CD14-positive monocyte (primary cell): ENCODE measurements around the gene EFCC1. TPM values are rescaled to one million over a fixed set of nuclear protein-coding genes. Genes with fewer than 3 reads are reported as not detected.

Experiments
- DNase-seq, 3 donors: peaks; one replicate each; pipeline ENCODE4 v3.0.0-alpha.2; 2011 to 2022
- H2AFZ ChIP-seq: 2 replicates; pipeline ENCODE4 v1.6.0; 2012; ENCODE audit warnings: mild to moderate bottlenecking, low read depth, low read length, inconsistent platforms; ENCODE audit not compliant: insufficient read depth, poor library complexity, severe bottlenecking
- H3K27ac ChIP-seq, 2 donors: 1 replicate in 1 of 2; 2 replicates in 1 of 2; pipeline ENCODE4 v1.5.1; 2012 to 2013; ENCODE audit warnings: low read length in 2 of 2, control low read depth in 1 of 2, inconsistent platforms in 1 of 2, low read depth in 1 of 2, mild to moderate bottlenecking in 1 of 2
- H3K27me3 ChIP-seq, 2 donors: one replicate each; pipeline versions ENCODE4 v1.6.0 to v1.6.1; 2011 to 2013; ENCODE audit warnings: low read length in 2 of 2; ENCODE audit not compliant: control insufficient read depth in 2 of 2, insufficient read depth in 2 of 2
- H3K36me3 ChIP-seq, 2 donors: replicated peaks in 1 of 2; 1 replicate in 1 of 2; 2 replicates in 1 of 2; pipeline versions ENCODE4 v1.5.1 to v1.6.1; 2012 to 2013; ENCODE audit warnings: low read length in 2 of 2, control low read depth in 1 of 2, inconsistent platforms in 1 of 2, mild to moderate bottlenecking in 1 of 2; ENCODE audit not compliant: insufficient read depth in 2 of 2, control insufficient read depth in 1 of 2
- H3K4me1 ChIP-seq, 2 donors: 1 replicate in 1 of 2; 2 replicates in 1 of 2; pipeline versions ENCODE4 v1.5.1 to v1.6.1; 2012 to 2013; ENCODE audit warnings: low read length in 2 of 2, control low read depth in 1 of 2, inconsistent platforms in 1 of 2, mild to moderate bottlenecking in 1 of 2, moderate library complexity in 1 of 2; ENCODE audit not compliant: insufficient read depth in 2 of 2, control insufficient read depth in 1 of 2
- H3K4me2 ChIP-seq: replicated peaks from 2 replicates; pipeline ENCODE3; 2012; ENCODE audit warnings: low read length, moderate library complexity, mild to moderate bottlenecking; ENCODE audit not compliant: poor library complexity, severe bottlenecking; ENCODE audit errors: extremely low read depth
- H3K4me3 ChIP-seq, 3 experiments: fragments of 200-600 bp in 1 of 3; sonication (generic) in 1 of 3; replicated peaks in 1 of 3; 1 replicate in 2 of 3; 2 replicates in 1 of 3; pipeline ENCODE4 v1.5.1; 2011 to 2013; ENCODE audit warnings: low read length in 3 of 3, mild to moderate bottlenecking in 3 of 3, control low read depth in 2 of 3, low read depth in 2 of 3, inconsistent platforms in 1 of 3, moderate library complexity in 1 of 3
- H3K79me2 ChIP-seq: 2 replicates; pipeline ENCODE4 v1.6.0; 2012; ENCODE audit warnings: mild to moderate bottlenecking, control low read depth, inconsistent platforms, low read length, moderate library complexity; ENCODE audit not compliant: insufficient read depth
- H3K9ac ChIP-seq: 2 replicates; pipeline ENCODE4 v1.6.0; 2017; ENCODE audit warnings: low read length, mild to moderate bottlenecking; ENCODE audit not compliant: insufficient read depth, poor library complexity, severe bottlenecking
- H3K9me3 ChIP-seq, 2 donors: replicated peaks in 1 of 2; 1 replicate in 1 of 2; 2 replicates in 1 of 2; pipeline versions ENCODE4 v1.5.1 to v1.6.1; 2012 to 2013; ENCODE audit warnings: low read length in 2 of 2, control low read depth in 1 of 2; ENCODE audit not compliant: control insufficient read depth in 1 of 2, insufficient read depth in 1 of 2
- H4K20me1 ChIP-seq: 2 replicates; pipeline ENCODE4 v1.6.0; 2012; ENCODE audit warnings: mild to moderate bottlenecking, low read length, control low read depth, moderate library complexity; ENCODE audit not compliant: insufficient read depth
- H3K27ac Mint-ChIP-seq, 7 donors: one replicate each; pipeline ENCODE4 v1.8.0; 2020; ENCODE audit warnings: mild to moderate bottlenecking in 7 of 7, mixed read lengths in 7 of 7, moderate library complexity in 6 of 7, inconsistent platforms in 2 of 7
- H3K27me3 Mint-ChIP-seq, 3 donors: one replicate each; pipeline ENCODE4 v1.8.0; 2021 to 2022; ENCODE audit warnings: low read depth in 3 of 3, mild to moderate bottlenecking in 3 of 3, mixed read lengths in 3 of 3, moderate library complexity in 3 of 3, inconsistent platforms in 1 of 3
- H3K36me3 Mint-ChIP-seq, 2 donors: one replicate each; pipeline ENCODE4 v1.8.0; 2020; ENCODE audit warnings: mixed read lengths in 2 of 2, inconsistent platforms in 1 of 2, mild to moderate bottlenecking in 1 of 2
- H3K4me1 Mint-ChIP-seq: one replicate; pipeline ENCODE4 v1.8.0; 2020; ENCODE audit warnings: mild to moderate bottlenecking, mixed read lengths
- H3K4me3 Mint-ChIP-seq, 2 donors: one replicate each; pipeline ENCODE4 v1.8.0; 2020; ENCODE audit warnings: mild to moderate bottlenecking in 2 of 2, mixed read lengths in 2 of 2, moderate library complexity in 1 of 2
- H3K9me3 Mint-ChIP-seq, 7 donors: one replicate each; pipeline ENCODE4 v1.8.0; 2020 to 2022; ENCODE audit warnings: mixed read lengths in 7 of 7, mild to moderate bottlenecking in 6 of 7, moderate library complexity in 6 of 7, inconsistent platforms in 2 of 7
- CTCF ChIP-seq: fragments of 200-600 bp; IDR thresholded peaks from one replicate; pipeline ENCODE4 v1.8.0; 2022; ENCODE audit warnings: antibody characterized with exemption, mild to moderate bottlenecking
- WGBS: methylation state at CpG from one replicate; pipeline ENCODE4 v1.1.5; 2013; ENCODE audit warnings: missing lambda C conversion rate; ENCODE audit not compliant: insufficient coverage; 5-methylcytosine and 5-hydroxymethylcytosine counted together
- intact Hi-C, 2 donors: fragments of 100-400 bp; cut with micrococcal nuclease; formaldehyde crosslinking; loops; one replicate each; pipeline versions ENCODE4 v1.15.0 to v1.15.1; 2023
- polyA plus RNA-seq, 3 donors: library from polyadenylated mRNA; depleted of rRNA in 1 of 3; unstranded in 2 of 3; stranded (reverse) in 1 of 3; fragments of 300-500 nt in 2 of 3; fragments of >200 nt in 1 of 3; fragmentation: Illumina TruSeq in 2 of 3; gene quantifications; 1 replicate in 2 of 3; 2 replicates in 1 of 3; pipeline ENCODE4 v1.2.3, GENCODE V29; 2012 to 2021

EFCC1 gene
- polyA plus RNA-seq, 3 donors = 0.11 to 0.15 TPM; not detected in 1

GRCh38 chr3:129021140-129021551, 20.0 kb downstream of the EFCC1 start:
- Histone ChIP-seq H4K20me1 (no peaks in the 10 kb centered on the region), H3K79me2 (no peaks in the 10 kb centered on the region), H3K4me1 (peaks cover 9% of the 10 kb centered on the region in 2 donors), H3K36me3 (no peaks in the 10 kb centered on the region), H3K9me3 (no peaks in the 10 kb centered on the region), H3K4me2 (no peak overlapping the region), H3K27ac (no peak overlapping the region), H3K9ac (no peak overlapping the region), H3K27me3 (peaks cover 0 to under 1% of the 10 kb centered on the region in 2 donors), H3K4me3 (no peak overlapping the region), H2AFZ (no peak overlapping the region)
- no peak overlapping the region for H3K27ac Mint-ChIP-seq
- no peak for DNase-seq
- TF ChIP-seq CTCF = no peak
- H3K27me3 Mint-ChIP-seq = peaks cover 2 to 15% (median 9%) of the 10 kb centered on the region in 3 donors
- intact Hi-C loops = no loop called here
- peaks cover 0 to 2% (median 0%) of the 10 kb centered on the region in 7 donors for H3K9me3 Mint-ChIP-seq
- peaks cover 11% of the 10 kb centered on the region for H3K4me1 Mint-ChIP-seq
- 94% methylated on average over 3 of the region's 6 CpGs for WGBS
- H3K4me3 Mint-ChIP-seq = no peak overlapping the region
- H3K36me3 Mint-ChIP-seq = peaks cover 0 to 2% of the 10 kb centered on the region in 2 donors

GRCh38 chr3:129022114-129023007, 21.3 kb downstream of the EFCC1 start:
- Histone ChIP-seq H3K27ac (no peak overlapping the region), H3K9me3 (no peaks in the 10 kb centered on the region), H3K4me3 (no peak overlapping the region), H3K4me2 (no peak overlapping the region), H3K4me1 (peaks cover 9 to 10% of the 10 kb centered on the region in 2 donors), H3K79me2 (no peaks in the 10 kb centered on the region), H4K20me1 (no peaks in the 10 kb centered on the region), H2AFZ (no peak overlapping the region), H3K9ac (no peak overlapping the region), H3K27me3 (peaks cover 0 to 6% of the 10 kb centered on the region in 2 donors), H3K36me3 (no peaks in the 10 kb centered on the region)
- Mint-ChIP-seq H3K4me1 (peaks cover 9% of the 10 kb centered on the region), H3K36me3 (peaks cover 0 to 2% of the 10 kb centered on the region in 2 donors), H3K27ac (no peak overlapping the region), H3K4me3 (no peak overlapping the region), H3K27me3 (peaks cover 2 to 20% (median 14%) of the 10 kb centered on the region in 3 donors), H3K9me3 (peaks cover 0 to 5% (median 0%) of the 10 kb centered on the region in 7 donors)
- DNase-seq = no peak
- intact Hi-C loops = no loop called here
- WGBS = 47% methylated on average over 9 of the region's 15 CpGs
- TF ChIP-seq CTCF = no peak
